HepG2 (cell line): ENCODE results near the gene LSM5. TPM values are rescaled to one million over a fixed set of nuclear protein-coding genes. Genes with fewer than 3 reads are reported as not detected.

ENCODE experiments used
- ATF1 ChIP-seq: IDR thresholded peaks from 2 replicates; pipeline ENCODE4 v1.6.1; 2016; ENCODE audit warnings: mild to moderate bottlenecking, control low read depth
- BORCS8-MEF2B ChIP-seq: sonication (generic); formaldehyde crosslinking; IDR thresholded peaks from 2 replicates; pipeline ENCODE4 v1.8.0; 2022; ENCODE audit warnings: mild to moderate bottlenecking, missing genetic modification reagents
- GZF1 ChIP-seq: sonication (generic); formaldehyde crosslinking; IDR thresholded peaks from 2 replicates; pipeline ENCODE4 v1.5.1; 2020; ENCODE audit warnings: mild to moderate bottlenecking, missing genetic modification reagents
- MLLT10 ChIP-seq: sonication (generic); formaldehyde crosslinking; IDR thresholded peaks from 2 replicates; pipeline ENCODE4 v1.4.0; 2020; ENCODE audit warnings: missing genetic modification reagents
- MTA3 ChIP-seq: sonication (generic); formaldehyde crosslinking; IDR thresholded peaks from 2 replicates; pipeline ENCODE4 v1.4.0; 2020; ENCODE audit warnings: missing genetic modification reagents
- MTF1 ChIP-seq: sonication (generic); formaldehyde crosslinking; IDR thresholded peaks from 2 replicates; pipeline ENCODE4 v1.5.0; 2020; ENCODE audit warnings: missing genetic modification reagents
- RERE ChIP-seq: IDR thresholded peaks from 2 replicates; pipeline ENCODE4 v1.6.1; 2016; ENCODE audit warnings: low read depth, missing genetic modification reagents, missing compliant biosample characterization
- SMARCC2 ChIP-seq: fragments of 450-650 bp; IDR thresholded peaks from 2 replicates; pipeline ENCODE4 v1.6.1; 2017; ENCODE audit warnings: antibody characterized with exemption, mild to moderate bottlenecking
- TMF1 ChIP-seq: sonication (generic); formaldehyde crosslinking; IDR thresholded peaks from 2 replicates; pipeline ENCODE4 v1.8.1; 2022; ENCODE audit warnings: low read depth, missing genetic modification reagents
- ZNF253 ChIP-seq: sonication (generic); formaldehyde crosslinking; IDR thresholded peaks from 2 replicates; pipeline ENCODE4 v1.8.0; 2022; ENCODE audit warnings: mild to moderate bottlenecking, missing genetic modification reagents, borderline replicate concordance
- ZNF687 ChIP-seq: sonication (generic); formaldehyde crosslinking; IDR thresholded peaks from 2 replicates; pipeline ENCODE4 v1.5.1; 2020; ENCODE audit warnings: mild to moderate bottlenecking, missing genetic modification reagents, moderate library complexity
- ZNF775 ChIP-seq: sonication (generic); formaldehyde crosslinking; IDR thresholded peaks from 2 replicates; pipeline ENCODE4 v1.4.0; 2020; ENCODE audit warnings: missing genetic modification reagents, mild to moderate bottlenecking, moderate library complexity, borderline replicate concordance
- ZSCAN12 ChIP-seq: sonication (generic); formaldehyde crosslinking; IDR thresholded peaks from 2 replicates; pipeline ENCODE4 v1.9.0; 2021; ENCODE audit warnings: mild to moderate bottlenecking, missing genetic modification reagents
- ZSCAN29 ChIP-seq: sonication (generic); formaldehyde crosslinking; conservative IDR thresholded peaks from 2 replicates; pipeline ENCODE4 v1.4.0; 2020; ENCODE audit warnings: mild to moderate bottlenecking, missing genetic modification reagents
- polyA plus RNA-seq, 8 experiments: library from polyadenylated mRNA; depleted of rRNA in 3 of 8; stranded (reverse) in 7 of 8; unstranded in 1 of 8; fragments of >200 nt; fragmentation: Illumina TruSeq in 4 of 8; extraction: Trizol in 4 of 8; gene quantifications; 2 replicates each; pipeline versions ENCODE4 v1.2.1 to v1.2.3, GENCODE V29; 2011 to 2016; ENCODE audit warnings: low read depth in 4 of 8, missing spikeins in 1 of 8, mixed read lengths in 1 of 8; ENCODE audit not compliant: insufficient read depth in 1 of 8
- total RNA-seq, 5 experiments: library from RNA; depleted of rRNA; stranded (reverse); fragments of >200 nt; fragmentation: Illumina TruSeq; extraction: Trizol; gene quantifications; 2 replicates each; pipeline ENCODE4 v1.2.3, GENCODE V29; 2016; ENCODE audit warnings: low read depth in 1 of 5
- TF ChIP-seq, protein P1 (sequence below): IDR thresholded peaks from 2 replicates; pipeline ENCODE4 v1.4.0; 2020; ENCODE audit warnings: mild to moderate bottlenecking, missing genetic modification reagents

The LSM5 gene
- total and polyA plus RNA-seq, 2 of the 13 experiments (the other 11 are each of a cell fraction or from before 2014, with no cell fraction given), result 30.3 to 183 TPM

- TF ChIP-seq MTF1 (CRISPR knock-in tag) (peak; percentile 69; the same call in 1 of the 2 replicates), MLLT10 (CRISPR knock-in tag) (peak; percentile 61; the same call in 1 of the 2 replicates), ZNF253 (CRISPR knock-in tag) (peak; percentile 50; the same call in 1 of the 2 replicates), ATF1 (peak; percentile 78; the same call in 1 of the 2 replicates), BORCS8-MEF2B (CRISPR knock-in tag) (peak; percentile 95), ZNF775 (CRISPR knock-in tag) (no peak), RERE (CRISPR knock-in tag) (0 out of 2 replicates have a peak, but pooled peaks have one; percentile 48), ZSCAN12 (0 out of 2 replicates have a peak, but pooled peaks have one; percentile 72), MTA3 (no peak), SMARCC2 (no peak), TMF1 (CRISPR knock-in tag) (0 out of 2 replicates have a peak, but pooled peaks have one; percentile 30), ZNF687 (CRISPR knock-in tag) (peak; percentile 98), GZF1 (CRISPR knock-in tag) (peak; percentile 64; the same call in 1 of the 2 replicates), ZSCAN29 (CRISPR knock-in tag) (no peak)
- TF ChIP-seq, protein P1, sequence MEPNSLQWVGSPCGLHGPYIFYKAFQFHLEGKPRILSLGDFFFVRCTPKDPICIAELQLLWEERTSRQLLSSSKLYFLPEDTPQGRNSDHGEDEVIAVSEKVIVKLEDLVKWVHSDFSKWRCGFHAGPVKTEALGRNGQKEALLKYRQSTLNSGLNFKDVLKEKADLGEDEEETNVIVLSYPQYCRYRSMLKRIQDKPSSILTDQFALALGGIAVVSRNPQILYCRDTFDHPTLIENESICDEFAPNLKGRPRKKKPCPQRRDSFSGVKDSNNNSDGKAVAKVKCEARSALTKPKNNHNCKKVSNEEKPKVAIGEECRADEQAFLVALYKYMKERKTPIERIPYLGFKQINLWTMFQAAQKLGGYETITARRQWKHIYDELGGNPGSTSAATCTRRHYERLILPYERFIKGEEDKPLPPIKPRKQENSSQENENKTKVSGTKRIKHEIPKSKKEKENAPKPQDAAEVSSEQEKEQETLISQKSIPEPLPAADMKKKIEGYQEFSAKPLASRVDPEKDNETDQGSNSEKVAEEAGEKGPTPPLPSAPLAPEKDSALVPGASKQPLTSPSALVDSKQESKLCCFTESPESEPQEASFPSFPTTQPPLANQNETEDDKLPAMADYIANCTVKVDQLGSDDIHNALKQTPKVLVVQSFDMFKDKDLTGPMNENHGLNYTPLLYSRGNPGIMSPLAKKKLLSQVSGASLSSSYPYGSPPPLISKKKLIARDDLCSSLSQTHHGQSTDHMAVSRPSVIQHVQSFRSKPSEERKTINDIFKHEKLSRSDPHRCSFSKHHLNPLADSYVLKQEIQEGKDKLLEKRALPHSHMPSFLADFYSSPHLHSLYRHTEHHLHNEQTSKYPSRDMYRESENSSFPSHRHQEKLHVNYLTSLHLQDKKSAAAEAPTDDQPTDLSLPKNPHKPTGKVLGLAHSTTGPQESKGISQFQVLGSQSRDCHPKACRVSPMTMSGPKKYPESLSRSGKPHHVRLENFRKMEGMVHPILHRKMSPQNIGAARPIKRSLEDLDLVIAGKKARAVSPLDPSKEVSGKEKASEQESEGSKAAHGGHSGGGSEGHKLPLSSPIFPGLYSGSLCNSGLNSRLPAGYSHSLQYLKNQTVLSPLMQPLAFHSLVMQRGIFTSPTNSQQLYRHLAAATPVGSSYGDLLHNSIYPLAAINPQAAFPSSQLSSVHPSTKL (CRISPR knock-in tag), result peak; percentile 71; the same call in 1 of the 2 replicates
Observed at GRCh38 chr7:32490127-32490796, at the start of gene LSM5 (continued).
